Subcutaneous abdominal adipose tissue (tissue), 5 donors: Measurements from ENCODE around the gene CMIP.
A peak's percentile ranks its signal among the peaks of the same experiment; 100 is the strongest.

ENCODE experiments used
- H3K27ac ChIP-seq: one replicate; pipeline ENCODE4 v1.7.0; 2013; ENCODE audit warnings: low read depth, mild to moderate bottlenecking, inconsistent platforms, low read length, moderate library complexity
- H3K27me3 ChIP-seq, 5 donors: one replicate each; pipeline ENCODE4 v1.7.0; 2013; ENCODE audit warnings: low read length in 5 of 5, inconsistent platforms in 1 of 5; ENCODE audit not compliant: control insufficient read depth in 5 of 5, insufficient read depth in 4 of 5
- H3K36me3 ChIP-seq, 5 donors: one replicate each; pipeline ENCODE4 v1.7.0; 2013; ENCODE audit warnings: low read length in 5 of 5; ENCODE audit not compliant: control insufficient read depth in 5 of 5, insufficient read depth in 5 of 5
- H3K4me1 ChIP-seq, 5 donors: one replicate each; pipeline ENCODE4 v1.7.0; 2013; ENCODE audit warnings: low read length in 5 of 5, mild to moderate bottlenecking in 3 of 5, moderate library complexity in 1 of 5; ENCODE audit not compliant: control insufficient read depth in 5 of 5, insufficient read depth in 5 of 5
- H3K4me3 ChIP-seq, 5 donors: one replicate each; pipeline ENCODE4 v1.7.0; 2013; ENCODE audit warnings: low read length in 5 of 5, low read depth in 1 of 5
- H3K9ac ChIP-seq, 5 donors: one replicate each; pipeline ENCODE4 v1.7.0; 2013; ENCODE audit warnings: low read length in 5 of 5, mild to moderate bottlenecking in 4 of 5, moderate library complexity in 3 of 5
- H3K9me3 ChIP-seq, 5 donors: one replicate each; pipeline ENCODE4 v1.7.0; 2013; ENCODE audit warnings: low read length in 5 of 5; ENCODE audit not compliant: control insufficient read depth in 5 of 5
- donor health status: healthy.
- donor health status: healthy.
- donor health status: healthy.
- donor health status: healthy.
- donor health status: healthy.

CMIP gene

GRCh38 chr16:81485824-81486539 lies 41.4 kb downstream of the CMIP start:
- no peak overlapping the region for H3K4me3 ChIP-seq
- H3K9me3 ChIP-seq: no peaks in the 10 kb centered on the region
- peak overlapping the region; percentile 60 for H3K27ac ChIP-seq
- no peaks in the 10 kb centered on the region for H3K36me3 ChIP-seq
- H3K27me3 ChIP-seq: no peaks in the 10 kb centered on the region
- H3K9ac ChIP-seq: no peak overlapping the region
- H3K4me1 ChIP-seq: peaks cover 18 to 86% (median 64%) of the 10 kb centered on the region in 5 donors

GRCh38 chr16:81486540-81487061 lies 42.0 kb downstream of the CMIP start:
- H3K4me3 ChIP-seq: no peak overlapping the region
- no peaks in the 10 kb centered on the region for H3K36me3 ChIP-seq
- peaks cover 20 to 86% (median 64%) of the 10 kb centered on the region in 5 donors for H3K4me1 ChIP-seq

GRCh38 chr16:81487301-81487720 lies 42.7 kb downstream of the CMIP start:
- H3K4me3 ChIP-seq: no peak overlapping the region
- no peaks in the 10 kb centered on the region for H3K9me3 ChIP-seq
- no peak overlapping the region for H3K9ac ChIP-seq
- H3K27ac ChIP-seq: no peak overlapping the region
- no peaks in the 10 kb centered on the region for H3K36me3 ChIP-seq
- H3K27me3 ChIP-seq: no peaks in the 10 kb centered on the region
- H3K4me1 ChIP-seq: peaks cover 24 to 88% (median 66%) of the 10 kb centered on the region in 5 donors

More at GRCh38 chr16:81486540-81487061, 42.0 kb downstream of the CMIP start:
- no peaks in the 10 kb centered on the region for H3K27me3 ChIP-seq
- peak overlapping the region; percentile 60 for H3K27ac ChIP-seq
- H3K9ac ChIP-seq: no peak overlapping the region
- H3K9me3 ChIP-seq: no peaks in the 10 kb centered on the region

GRCh38 chr16:81488687-81489411 lies 44.2 kb downstream of the CMIP start:
- peaks cover 23 to 86% (median 61%) of the 10 kb centered on the region in 5 donors for H3K4me1 ChIP-seq
- H3K4me3 ChIP-seq: no peak overlapping the region
- H3K9ac ChIP-seq: no peak overlapping the region
- no peaks in the 10 kb centered on the region for H3K27me3 ChIP-seq
- no peak overlapping the region for H3K27ac ChIP-seq
- no peaks in the 10 kb centered on the region for H3K36me3 ChIP-seq
- no peaks in the 10 kb centered on the region for H3K9me3 ChIP-seq

GRCh38 chr16:81489547-81490267 lies 45.1 kb downstream of the CMIP start:
- Histone ChIP-seq H3K9me3 (no peaks in the 10 kb centered on the region), H3K4me1 (peaks cover 23 to 88% (median 56%) of the 10 kb centered on the region in 5 donors), H3K27me3 (no peaks in the 10 kb centered on the region), H3K9ac (no peak overlapping the region), H3K36me3 (no peaks in the 10 kb centered on the region), H3K27ac (no peak overlapping the region), H3K4me3 (no peak overlapping the region)

GRCh38 chr16:81491541-81492188 lies 47.1 kb downstream of the CMIP start:
- H3K4me3 ChIP-seq: no peak overlapping the region
- H3K9me3 ChIP-seq: no peaks in the 10 kb centered on the region
- H3K4me1 ChIP-seq: peaks cover 17 to 95% (median 65%) of the 10 kb centered on the region in 5 donors
- H3K27me3 ChIP-seq: no peaks in the 10 kb centered on the region
- peak overlapping the region in 2 of 5 donors; percentile 19 to 40 for H3K9ac ChIP-seq
- no peaks in the 10 kb centered on the region for H3K36me3 ChIP-seq
- peak overlapping the region; percentile 77 for H3K27ac ChIP-seq

GRCh38 chr16:81492311-81492761 lies 47.7 kb downstream of the CMIP start:
- Histone ChIP-seq H3K27me3 (no peaks in the 10 kb centered on the region), H3K27ac (peak overlapping the region; percentile 77), H3K36me3 (no peaks in the 10 kb centered on the region), H3K9me3 (no peaks in the 10 kb centered on the region), H3K4me1 (peaks cover 16 to 95% (median 64%) of the 10 kb centered on the region in 5 donors), H3K9ac (peak overlapping the region in 2 of 5 donors; percentile 19 to 44), H3K4me3 (peak overlapping the region in 1 of 5 donors; percentile 20)

- peak overlapping the region in 3 of 5 donors; percentile 10 to 55 (median 48) for H3K9ac ChIP-seq
- no peaks in the 10 kb centered on the region for H3K36me3 ChIP-seq
- H3K9me3 ChIP-seq: no peaks in the 10 kb centered on the region
- H3K4me1 ChIP-seq: peaks cover 16 to 97% (median 67%) of the 10 kb centered on the region in 5 donors
- no peak overlapping the region for H3K4me3 ChIP-seq
- H3K27me3 ChIP-seq: no peaks in the 10 kb centered on the region
- H3K27ac ChIP-seq: peak overlapping the region; percentile 77
These were observed 48.6 kb downstream of the CMIP start for GRCh38 chr16:81492965-81493754.
